NCI-H82 treated with DMSO at 0.1 percent for 48 hours (cell line): Measurements from ENCODE around the gene KLK13.

Experiments
- DNase-seq: peaks from one replicate; lab custom pipeline; 2025; ENCODE audit not compliant: unreplicated experiment; lab: John Stamatoyannopoulos, UW

The KLK13 gene

GRCh38 chr19:51093101-51093500 is 28.2 kb upstream of the KLK13 start:
- no peak for DNase-seq

DNA sequence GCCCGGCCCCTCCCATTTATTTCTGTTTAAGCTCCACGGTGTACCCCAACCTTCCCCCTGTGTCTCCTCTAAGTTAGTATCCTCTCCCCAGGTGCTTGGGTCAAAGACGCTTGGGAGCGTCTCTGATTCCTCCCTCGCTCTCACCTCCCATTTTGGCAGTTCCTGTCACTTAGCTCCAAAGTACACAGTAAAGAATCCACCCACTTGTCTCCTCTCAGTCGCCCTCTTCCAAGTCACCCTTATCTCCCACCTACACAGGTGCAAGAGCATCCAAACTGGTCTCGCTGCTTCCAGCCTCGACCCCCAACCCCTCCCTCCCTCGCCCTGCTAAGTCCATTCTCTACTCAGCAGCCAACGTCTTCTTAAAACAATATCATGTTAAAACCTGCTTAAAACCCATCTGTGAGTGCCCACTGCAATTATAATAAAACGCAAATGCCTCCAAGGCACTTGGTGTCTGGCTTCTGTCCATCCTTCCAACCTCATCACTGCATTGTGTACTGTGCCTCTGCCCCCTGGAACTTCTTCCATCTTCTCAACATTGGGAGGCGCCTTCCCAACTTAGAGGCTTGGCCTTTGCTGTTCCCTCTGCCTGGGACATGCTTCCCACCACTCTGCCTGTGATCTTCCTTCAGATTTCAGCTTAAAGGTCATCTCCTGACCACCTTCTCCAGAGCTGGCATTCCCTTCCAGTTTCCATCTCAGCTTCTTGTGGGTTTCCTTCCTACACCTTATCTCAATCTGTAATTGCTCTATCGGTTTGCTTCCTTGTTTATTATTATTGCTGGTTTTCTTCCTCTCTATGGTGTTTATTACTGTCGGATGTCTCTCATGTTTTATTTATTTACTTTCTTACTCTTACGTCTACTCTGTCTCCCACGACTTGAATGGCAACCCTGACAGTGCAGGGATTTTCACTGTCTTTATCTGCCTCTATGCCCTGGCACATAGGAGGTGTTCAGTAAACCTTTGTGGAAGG is 27.3 kb upstream of the KLK13 start:
- no peak for DNase-seq

DNA sequence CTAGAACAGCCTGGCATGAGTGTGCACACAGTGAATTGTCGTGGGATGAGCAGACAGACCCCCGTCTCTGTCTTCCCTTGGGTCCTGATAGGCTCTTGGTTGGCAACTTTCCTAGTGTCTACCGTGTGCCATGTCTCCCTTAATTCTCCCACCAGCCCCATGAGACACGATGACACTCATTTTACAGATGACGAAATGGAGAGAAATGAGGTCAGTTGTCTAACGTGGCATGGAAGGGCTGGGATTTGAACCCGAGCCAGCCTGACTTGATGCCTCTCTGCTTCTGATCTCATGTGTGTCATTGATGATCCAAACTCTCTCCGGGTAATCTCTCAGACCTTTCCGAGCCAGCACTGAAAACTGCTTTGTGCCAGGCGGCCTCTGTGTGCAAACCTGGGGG is 26.2 kb upstream of the KLK13 start:
- no peak for DNase-seq

DNA sequence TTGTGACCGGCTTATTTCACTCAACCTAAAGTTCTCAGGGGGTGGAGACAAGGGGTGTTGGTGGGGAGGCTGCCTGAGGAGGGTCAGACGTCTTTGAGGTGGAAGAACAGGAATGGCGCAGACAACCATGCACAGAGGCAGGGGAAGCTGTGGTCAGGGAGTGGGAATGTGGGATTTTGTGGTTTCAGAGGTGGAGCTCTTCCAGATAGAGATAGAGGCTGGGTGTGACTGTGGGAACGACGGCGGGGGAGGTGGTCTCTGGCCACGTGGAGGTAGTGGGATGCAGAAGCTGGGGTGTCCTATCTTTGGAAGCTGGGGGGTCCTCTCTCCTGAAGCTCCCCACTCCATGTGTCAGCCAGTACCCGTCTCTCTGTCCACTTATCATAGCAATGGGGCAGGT is 25.6 kb upstream of the KLK13 start:
- DNase-seq, result no peak

DNA sequence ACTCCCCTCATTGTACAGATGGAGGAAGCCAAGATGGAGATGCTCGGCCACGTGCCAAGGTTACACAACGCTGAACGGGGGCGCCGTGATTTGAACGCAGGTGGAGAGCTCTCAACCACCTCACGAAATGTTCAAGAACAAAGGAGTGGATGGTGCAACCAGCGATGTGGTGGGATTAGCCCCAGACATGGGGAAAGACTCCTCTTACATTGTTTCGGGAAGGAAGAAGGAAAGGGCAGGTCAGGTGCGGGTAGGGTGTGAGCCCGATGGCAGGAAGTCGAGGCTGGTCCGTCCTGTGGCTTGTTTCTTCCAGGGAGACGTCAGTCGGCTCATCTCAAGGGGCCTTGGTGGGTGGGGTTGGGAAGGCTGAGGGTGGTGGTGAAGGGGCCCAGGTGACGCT is 24.9 kb upstream of the KLK13 start:
- DNase-seq, result no peak

GRCh38 chr19:51086153-51086850 is 21.4 kb upstream of the KLK13 start:
- DNase-seq, result no peak

- DNase-seq, result no peak
Measured at GRCh38 chr19:51084505-51084904, 19.6 kb upstream of the KLK13 start.

GRCh38 chr19:51083783-51084182 is 18.9 kb upstream of the KLK13 start:
- no peak for DNase-seq

DNA sequence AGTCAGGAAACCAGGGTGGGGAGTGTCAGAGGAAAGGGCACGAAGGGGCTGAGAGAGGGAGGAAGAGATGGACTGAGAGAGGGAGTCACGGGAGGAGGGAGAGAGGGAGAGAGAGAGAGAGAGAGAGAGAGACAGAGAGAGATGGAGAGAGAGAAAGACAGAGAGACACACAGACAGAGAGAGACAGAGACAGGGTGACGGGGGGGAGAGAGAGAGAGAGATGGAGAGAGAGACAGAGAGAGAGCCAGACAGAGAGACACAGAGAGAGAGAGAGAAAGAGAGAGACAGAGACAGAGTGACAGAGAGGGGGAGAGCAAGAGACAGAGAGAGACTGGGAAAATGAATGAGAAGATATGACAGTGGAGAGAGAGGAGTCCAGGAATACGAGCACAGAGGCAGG is 18.3 kb upstream of the KLK13 start:
- DNase-seq, result no peak

- DNase-seq, result no peak
Measured at GRCh38 chr19:51082611-51083010, 17.7 kb upstream of the KLK13 start, which contains the start of gene KLK14. Gene KLK14 (minus strand): TSS chr19:51082887. CDS start chr19:51082614, 273 bp downstream.

GRCh38 chr19:51081476-51081875 is 16.6 kb upstream of the KLK13 start:
- DNase-seq, result no peak

- no peak for DNase-seq
Measured at GRCh38 chr19:51079481-51080110, 14.7 kb upstream of the KLK13 start.

DNA sequence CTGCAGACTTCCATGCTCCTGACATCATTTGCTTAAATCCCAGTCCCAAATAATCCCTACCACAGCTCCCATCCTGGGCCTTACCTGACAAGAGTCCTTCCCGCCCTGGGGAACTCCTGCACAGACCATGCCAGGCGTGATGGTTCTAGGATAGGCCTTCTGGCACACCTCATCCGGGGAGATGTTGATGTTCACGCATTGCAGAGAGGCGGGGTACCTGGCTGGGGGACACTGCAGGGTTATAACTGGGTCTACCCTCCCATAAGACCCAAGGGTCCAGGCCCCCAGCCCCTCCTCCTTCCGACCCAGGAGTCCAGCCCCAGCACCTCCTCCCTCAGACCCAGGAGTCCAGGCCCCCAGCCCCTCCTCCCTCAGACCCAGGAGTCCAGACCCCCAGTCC is 13.8 kb upstream of the KLK13 start:
- DNase-seq, result no peak

DNA sequence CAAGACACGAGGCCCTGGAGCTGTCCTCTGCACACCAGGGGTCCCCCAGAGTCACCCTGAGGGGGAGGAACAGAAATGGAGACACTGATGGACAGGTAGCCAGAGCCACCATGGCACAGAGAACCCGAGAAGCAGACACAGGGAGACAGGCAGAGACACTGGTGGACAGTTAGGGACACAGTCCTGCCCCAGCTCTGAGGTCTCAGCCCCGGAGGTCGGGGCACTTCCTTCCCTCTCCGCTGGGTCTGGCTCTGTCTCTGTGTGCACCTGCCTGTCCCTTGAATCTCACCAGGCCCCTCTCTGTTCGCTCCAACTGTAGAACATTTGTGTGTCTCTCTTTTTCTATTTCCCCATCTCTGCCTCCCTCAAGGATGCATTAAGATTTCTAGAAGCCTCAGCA is 13.2 kb upstream of the KLK13 start:
- DNase-seq, result no peak

DNA sequence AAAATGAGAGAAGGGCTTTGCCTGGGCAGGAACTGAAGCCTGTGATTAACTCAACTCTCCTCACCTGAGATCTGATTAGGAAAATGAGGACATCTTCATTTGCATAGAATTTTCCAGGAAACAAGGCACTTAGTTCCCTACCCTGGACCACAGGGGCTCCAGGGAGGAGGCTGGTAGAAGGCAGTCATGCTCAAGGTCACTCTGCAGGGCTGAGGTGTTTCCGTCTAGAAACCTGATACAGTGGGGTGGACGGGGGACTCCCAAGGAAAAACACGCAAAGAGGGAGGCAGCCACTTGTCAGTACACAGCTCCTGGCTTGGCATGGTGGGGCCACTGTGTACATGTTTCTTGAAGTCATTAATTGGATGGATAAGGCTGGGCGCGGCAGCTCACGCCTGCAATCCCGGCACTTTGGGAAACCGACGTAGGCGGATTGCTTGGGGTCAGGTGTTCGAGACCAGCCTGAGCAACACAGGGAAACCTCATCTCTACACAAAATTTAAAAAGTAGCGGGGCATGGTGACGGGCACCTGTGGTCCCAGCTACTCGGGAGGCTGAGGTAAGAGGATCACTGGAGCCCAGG is 11.8 kb upstream of the KLK13 start:
- no peak for DNase-seq

- DNase-seq, result no peak
Measured at GRCh38 chr19:51075998-51076397, 11.1 kb upstream of the KLK13 start.

GRCh38 chr19:51071095-51071405 is 6.2 kb upstream of the KLK13 start:
- no peak for DNase-seq

GRCh38 chr19:51070334-51071094 is 5.6 kb upstream of the KLK13 start:
- no peak for DNase-seq

- no peak for DNase-seq
Measured at GRCh38 chr19:51066393-51067186, 1.7 kb upstream of the KLK13 start.
